Activated T-cell treated with anti-CD3 and anti-CD28 coated beads for 48 hours (primary cell): ENCODE data around the gene MYO9A.

Source experiments
- DNase-seq: peaks from one replicate; pipeline ENCODE4 v3.0.0-alpha.2; 2020; ENCODE audit warnings: low read depth

The MYO9A gene

GRCh38 chr15:72118017-72118978 lies at the start of gene MYO9A, which contains the start of gene SENP8:
Gene MYO9A (minus strand): TSS chr15:72118150. CDS start chr15:72046563, 71,587 bp downstream.
Gene SENP8 (plus strand): TSS chr15:72118403. CDS start chr15:72139624, 21,221 bp downstream.
- peak; percentile 99 for DNase-seq

DNA sequence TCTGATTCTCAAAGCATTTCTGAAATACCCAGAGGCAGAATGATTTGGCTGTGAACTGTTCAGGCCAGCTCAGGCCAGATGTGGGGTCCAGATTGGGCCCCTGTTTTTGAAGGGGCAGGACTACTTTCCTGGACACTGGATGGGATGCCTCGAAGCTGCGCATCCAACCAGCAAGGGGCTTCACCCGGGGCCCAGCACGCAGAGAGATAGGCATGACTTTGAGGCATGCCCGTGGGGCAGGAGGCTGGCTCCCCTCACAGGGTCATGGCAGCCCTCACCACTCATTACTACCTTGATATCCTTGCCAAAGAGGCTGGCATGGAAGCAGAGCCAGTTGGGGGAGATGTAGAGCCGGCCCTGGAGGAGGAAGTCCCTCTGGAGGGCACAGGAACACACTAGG lies 49.5 kb upstream of the MYO9A start:
- no peak for DNase-seq

GRCh38 chr15:72166716-72167417 lies 48.9 kb upstream of the MYO9A start:
- no peak for DNase-seq

DNA sequence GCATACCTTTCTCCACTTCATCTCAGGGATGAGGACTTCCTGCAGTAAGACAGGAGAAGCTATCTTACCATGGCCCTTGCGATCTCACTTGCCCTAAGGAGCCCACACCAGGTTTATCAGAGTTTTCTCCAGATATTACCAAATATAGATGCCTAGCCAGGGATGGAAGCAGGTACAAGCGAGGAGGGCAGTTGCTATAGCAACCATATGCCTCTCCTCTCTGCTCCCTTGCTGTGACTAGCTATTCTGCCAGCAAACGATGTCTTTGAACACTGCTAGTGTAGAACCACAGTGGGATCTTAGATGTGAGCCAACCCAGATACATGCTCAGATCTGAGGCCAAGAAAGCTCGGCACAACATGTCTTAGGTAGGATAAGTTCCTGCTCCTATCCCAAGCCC lies 45.8 kb upstream of the MYO9A start:
- no peak for DNase-seq

DNA sequence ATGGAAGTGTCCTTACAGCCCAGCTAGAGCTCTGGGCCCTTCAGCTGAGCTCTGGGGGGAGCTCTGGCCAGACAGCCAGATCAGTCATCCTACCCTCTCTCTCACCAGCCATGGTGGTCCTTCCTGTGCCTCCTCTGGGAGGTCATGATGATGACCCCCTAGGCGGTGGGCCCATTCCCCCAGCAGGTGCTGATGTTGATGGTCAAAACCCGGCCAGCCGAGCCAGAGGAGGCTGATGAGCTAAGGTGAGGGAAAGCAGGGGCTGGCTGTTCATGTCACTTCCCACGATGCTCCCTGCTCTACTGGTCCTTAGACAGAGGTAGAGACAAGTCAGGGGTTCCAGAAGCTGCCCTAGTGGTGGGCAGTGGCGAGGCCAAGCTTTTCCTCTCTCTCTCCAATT lies 44.6 kb upstream of the MYO9A start:
- DNase-seq, result no peak

GRCh38 chr15:72161361-72162132 lies 43.6 kb upstream of the MYO9A start:
- no peak for DNase-seq

- no peak for DNase-seq
These were observed 42.8 kb upstream of the MYO9A start for GRCh38 chr15:72160696-72161245.

GRCh38 chr15:72156928-72157327 lies 39.0 kb upstream of the MYO9A start:
- no peak for DNase-seq

DNA sequence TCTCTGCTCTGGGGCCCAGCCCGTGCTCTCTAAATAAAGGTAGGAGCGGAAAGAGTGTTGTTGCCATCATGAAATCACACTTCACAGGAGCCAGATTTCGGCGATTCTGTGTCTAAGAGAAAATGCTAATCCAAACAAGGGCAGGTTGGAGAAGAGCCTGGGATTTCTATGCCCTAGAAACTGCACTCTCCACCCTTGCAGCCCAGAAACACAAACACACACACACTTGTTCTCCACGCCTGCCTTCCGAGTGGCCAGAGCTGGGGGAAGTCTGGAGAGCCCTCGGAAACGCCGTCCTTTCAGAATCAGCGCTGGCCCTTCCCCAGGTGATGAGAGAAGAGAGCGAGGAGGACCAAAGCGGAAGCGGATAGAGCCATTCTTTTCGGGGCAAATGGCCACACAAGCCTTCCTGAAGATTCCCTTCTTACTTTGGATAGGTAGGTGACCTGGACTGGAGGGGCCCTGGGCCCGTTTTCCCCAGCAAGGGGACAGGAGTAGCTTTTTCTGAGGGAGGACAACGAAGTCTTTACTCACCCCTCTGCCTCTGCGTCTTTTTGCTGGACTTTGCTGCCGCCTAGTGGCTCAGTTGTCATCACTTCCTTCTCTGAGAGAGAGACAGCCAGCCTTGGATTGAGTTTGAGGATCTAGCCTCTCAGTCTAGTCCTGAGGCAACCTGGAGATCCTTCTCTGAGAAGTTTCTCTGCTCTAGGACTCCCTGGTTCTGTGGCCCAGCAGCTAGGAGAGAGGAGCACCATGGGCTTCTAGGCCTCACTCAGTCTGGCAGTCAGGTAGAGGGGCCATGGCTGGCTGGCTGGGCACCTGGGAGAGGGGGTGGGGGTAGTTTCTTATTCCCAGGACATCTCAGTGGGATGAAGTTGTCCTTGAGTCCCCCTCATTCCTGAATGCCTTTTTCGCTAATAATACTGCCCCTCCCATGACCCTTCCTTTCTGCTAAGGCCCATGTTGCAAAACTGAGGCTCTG lies 38.0 kb upstream of the MYO9A start:
- peak; percentile 67 for DNase-seq

DNA sequence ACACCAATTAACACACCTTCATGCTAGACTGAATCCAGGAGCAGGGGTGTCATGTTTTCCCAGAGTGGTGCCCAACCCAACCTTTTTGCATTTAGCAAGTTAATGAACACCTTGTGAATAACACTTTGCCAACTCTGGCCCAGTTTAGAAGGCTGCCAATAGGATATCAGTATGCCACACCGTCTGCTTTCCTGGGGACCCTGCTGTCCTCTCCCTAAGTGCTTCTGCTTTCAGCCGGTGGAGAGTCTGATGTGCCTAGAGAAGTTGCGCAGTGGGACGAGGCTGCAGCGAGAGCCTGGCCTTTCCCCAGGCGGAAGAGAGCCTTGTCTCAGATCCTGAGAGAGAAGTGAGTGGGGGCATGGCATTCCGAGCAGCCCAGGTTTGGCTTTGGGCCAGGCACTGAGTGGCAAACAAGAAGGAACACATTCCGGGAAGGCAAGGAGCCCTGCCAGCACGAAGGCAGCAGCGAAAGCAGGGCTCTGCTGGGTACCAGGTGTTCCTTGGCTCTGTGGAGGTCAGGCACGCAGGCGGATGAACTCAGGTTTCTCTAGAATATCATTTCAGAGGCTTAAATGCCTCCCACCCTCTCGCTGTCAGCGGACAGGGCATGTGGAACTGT lies 37.2 kb upstream of the MYO9A start:
- DNase-seq, result no peak

DNA sequence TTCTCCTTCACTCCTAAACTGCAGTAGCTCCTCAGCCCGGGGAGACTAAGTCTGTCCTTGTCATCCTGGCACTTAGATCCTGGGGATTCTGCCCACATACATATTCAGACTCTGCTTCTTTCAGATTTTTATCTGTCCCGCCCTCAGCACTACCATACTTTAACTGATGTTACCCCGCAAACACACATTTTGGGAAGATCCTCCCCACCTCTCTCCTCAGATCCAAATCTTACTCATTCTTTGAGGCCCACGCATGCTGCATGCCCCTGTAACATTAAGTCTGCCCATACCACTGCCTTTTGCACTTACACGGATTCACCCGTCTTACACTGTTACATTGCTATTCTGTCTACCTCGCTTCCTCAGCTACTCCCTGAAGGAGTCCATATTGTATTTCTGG lies 36.4 kb upstream of the MYO9A start:
- no peak for DNase-seq

GRCh38 chr15:72153269-72154000 lies 35.5 kb upstream of the MYO9A start:
- no peak for DNase-seq

GRCh38 chr15:72147418-72147817 lies 29.5 kb upstream of the MYO9A start:
- DNase-seq, result no peak

- DNase-seq, result no peak
These were observed 29.0 kb upstream of the MYO9A start for GRCh38 chr15:72146934-72147333.

GRCh38 chr15:72146221-72146620 lies 28.3 kb upstream of the MYO9A start:
- DNase-seq, result no peak

DNA sequence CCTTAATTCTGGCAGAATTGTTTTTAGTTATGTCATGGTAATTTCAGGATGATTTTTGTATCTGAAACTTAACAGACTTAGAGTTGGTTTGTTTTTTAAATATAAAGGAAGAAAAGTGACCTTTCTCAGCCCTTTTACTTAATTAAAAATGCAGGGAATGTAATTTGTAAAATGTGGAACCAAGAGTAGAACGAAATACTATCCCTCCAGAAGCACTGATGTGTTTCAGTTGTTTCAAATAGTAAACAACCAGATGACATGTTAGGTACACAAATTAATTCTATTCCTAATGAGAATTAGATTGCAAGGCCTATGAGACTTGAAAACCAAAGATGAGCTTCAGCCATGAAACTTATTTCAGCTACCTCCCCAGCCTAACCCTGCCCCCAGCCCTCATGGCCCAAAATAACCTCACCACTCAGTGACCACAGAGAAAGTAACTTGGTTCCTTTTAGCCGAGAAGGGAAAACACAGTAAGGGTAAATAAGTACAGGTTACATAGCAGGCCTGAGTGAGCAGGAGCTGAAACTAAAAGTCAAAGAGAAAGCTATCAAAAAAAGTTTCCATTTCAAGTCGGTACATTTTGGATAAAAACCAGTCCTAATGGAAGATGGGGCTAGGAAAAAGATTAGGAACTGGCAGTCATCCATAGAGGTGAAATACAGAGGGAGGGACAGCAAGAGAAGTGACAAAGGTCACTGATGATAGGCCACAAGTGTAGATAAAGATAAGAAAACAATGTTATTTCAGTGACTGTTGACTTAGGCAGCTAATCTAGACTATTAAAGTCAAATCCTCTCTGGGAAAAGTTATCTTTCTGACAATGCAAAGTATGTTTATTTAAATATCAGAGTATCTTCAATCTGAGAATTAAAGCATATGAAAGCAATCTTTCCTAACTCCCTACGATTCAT lies 23.5 kb upstream of the MYO9A start:
- no peak for DNase-seq

DNA sequence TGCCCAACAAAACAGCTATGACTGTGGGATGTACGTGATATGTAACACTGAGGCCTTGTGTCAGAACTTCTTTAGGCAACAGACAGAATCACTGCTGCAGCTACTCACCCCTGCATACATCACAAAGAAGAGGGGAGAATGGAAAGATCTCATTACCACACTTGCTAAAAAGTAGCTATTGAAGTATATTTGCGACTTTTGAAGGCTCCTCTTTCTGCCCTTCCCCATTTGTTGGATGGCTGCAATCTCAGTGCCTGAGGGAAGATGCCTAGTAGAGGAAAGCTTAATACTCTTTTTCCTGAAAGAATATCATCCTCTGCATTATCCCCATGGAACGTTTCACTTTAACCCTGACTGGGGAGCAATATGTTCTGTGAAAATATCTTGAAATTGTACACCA lies 22.1 kb upstream of the MYO9A start:
- no peak for DNase-seq

- no peak for DNase-seq
These were observed 21.7 kb upstream of the MYO9A start for GRCh38 chr15:72139667-72140066.
